Mesendoderm (in vitro differentiated cells): ENCODE data around the gene GP2.
"Not testable (repeated sequence)": the region's sequence is repeated elsewhere in the genome, so short reads cannot be mapped to it uniquely, and the experiment has no call there.

Source experiments
- DNase-seq: peaks from one replicate; pipeline ENCODE4 v3.0.0; 2013
- H2AK5ac ChIP-seq: 2 replicates; pipeline ENCODE4 v1.6.1; 2013; ENCODE audit warnings: low read length, inconsistent platforms
- H2BK120ac ChIP-seq: 2 replicates; pipeline ENCODE4 v1.6.1; 2013; ENCODE audit warnings: low read depth, mild to moderate bottlenecking, low read length, moderate library complexity, mixed read lengths
- H2BK15ac ChIP-seq: replicated peaks from 2 replicates; pipeline ENCODE4 v1.6.1; 2013; ENCODE audit warnings: low read depth, mild to moderate bottlenecking, moderate library complexity
- H2BK5ac ChIP-seq: 2 replicates; pipeline ENCODE4 v1.6.1; 2013; ENCODE audit warnings: low read length, inconsistent platforms
- H3K18ac ChIP-seq: 2 replicates; pipeline ENCODE4 v1.6.1; 2013; ENCODE audit warnings: mild to moderate bottlenecking, low read length, mixed read lengths
- H3K23ac ChIP-seq: one replicate; pipeline ENCODE4 v1.6.1; 2013; ENCODE audit warnings: low read length
- H3K27ac ChIP-seq: 2 replicates; pipeline ENCODE4 v1.5.1; 2013; ENCODE audit warnings: low read depth, mild to moderate bottlenecking, inconsistent platforms, low read length, moderate library complexity
- H3K27me3 ChIP-seq: 2 replicates; pipeline ENCODE4 v1.6.1; 2013; ENCODE audit warnings: low read length, control low read depth, mild to moderate bottlenecking, inconsistent platforms; ENCODE audit not compliant: insufficient read depth, poor library complexity
- H3K36me3 ChIP-seq: 2 replicates; pipeline ENCODE4 v1.6.1; 2013; ENCODE audit warnings: low read length, inconsistent platforms; ENCODE audit not compliant: control insufficient read depth, insufficient read depth
- H3K4ac ChIP-seq: one replicate; pipeline ENCODE4 v1.6.1; 2013; ENCODE audit warnings: low read depth, mild to moderate bottlenecking, low read length, moderate library complexity
- H3K4me1 ChIP-seq: 2 replicates; pipeline ENCODE4 v1.6.1; 2013; ENCODE audit warnings: low read depth, low read length, inconsistent platforms; ENCODE audit not compliant: control insufficient read depth
- H3K4me2 ChIP-seq: 2 replicates; pipeline ENCODE4 v1.6.1; 2013; ENCODE audit warnings: low read length
- H3K4me3 ChIP-seq: 2 replicates; pipeline ENCODE4 v1.5.1; 2013; ENCODE audit warnings: mild to moderate bottlenecking, low read length
- H3K56ac ChIP-seq: one replicate; pipeline ENCODE4 v1.6.1; 2013; ENCODE audit warnings: low read length
- H3K79me1 ChIP-seq: 2 replicates; pipeline ENCODE4 v1.6.1; 2013; ENCODE audit warnings: low read length, inconsistent platforms
- H3K79me2 ChIP-seq: 2 replicates; pipeline ENCODE4 v1.6.1; 2013; ENCODE audit warnings: mild to moderate bottlenecking, low read length; ENCODE audit not compliant: control insufficient read depth, insufficient read depth
- H3K9ac ChIP-seq: 2 replicates; pipeline ENCODE4 v1.6.1; 2013; ENCODE audit warnings: low read length, inconsistent platforms
- H4K5ac ChIP-seq: one replicate; pipeline ENCODE4 v1.6.1; 2013; ENCODE audit warnings: low read length
- H4K8ac ChIP-seq: one replicate; pipeline ENCODE4 v1.6.1; 2013; ENCODE audit warnings: low read depth, mild to moderate bottlenecking, control low read depth, low read length, moderate library complexity
- WGBS: extraction: QIAGEN DNeasy Blood & Tissue Kit; methylation state at CpG from one replicate; pipeline ENCODE4 v1.1.7; 2013; ENCODE audit warnings: low lambda C conversion rate, missing lambda C conversion rate; ENCODE audit not compliant: insufficient coverage; ENCODE audit errors: extremely low coverage; 5-methylcytosine and 5-hydroxymethylcytosine counted together

The GP2 gene

DNA sequence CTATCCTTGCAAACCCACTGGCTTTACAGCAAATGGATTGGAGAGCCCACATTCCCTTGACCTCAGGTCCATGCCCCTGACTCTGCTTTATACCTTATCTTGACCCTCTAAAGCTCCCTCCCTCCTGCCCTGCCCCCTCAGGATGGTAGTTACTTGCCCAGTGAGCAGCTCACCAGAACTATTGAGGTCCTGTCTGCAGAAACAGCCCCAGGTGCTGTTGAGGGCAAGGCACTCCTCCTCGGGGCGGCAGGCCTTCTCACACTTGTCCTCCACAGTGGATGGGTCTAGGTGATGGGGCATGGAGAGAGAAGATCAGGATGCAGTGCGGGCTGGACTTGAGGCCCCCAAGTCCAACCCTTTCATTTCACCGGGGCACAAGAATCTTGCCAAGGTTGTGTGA is 4.6 kb downstream of the GP2 start:
- Histone ChIP-seq H3K79me2 (no peaks in the 10 kb centered on the region), H3K4me1 (no peaks in the 10 kb centered on the region), H4K8ac (no peak overlapping the region), H3K4ac (no peak overlapping the region), H3K27ac (no peak overlapping the region), H3K4me3 (no peak overlapping the region), H2BK15ac (no peak overlapping the region), H3K23ac (no peak overlapping the region), H3K79me1 (no peaks in the 10 kb centered on the region), H2BK5ac (no peak overlapping the region), H3K4me2 (no peak overlapping the region), H2AK5ac (no peak overlapping the region), H2BK120ac (no peak overlapping the region), H3K18ac (no peak overlapping the region), H3K9ac (no peak overlapping the region), H3K36me3 (no peaks in the 10 kb centered on the region), H4K5ac (no peak overlapping the region), H3K56ac (no peak overlapping the region), H3K27me3 (no peaks in the 10 kb centered on the region)
- no peak for DNase-seq
- WGBS = no CpG with 5 or more reads among the region's 4 CpGs

DNA sequence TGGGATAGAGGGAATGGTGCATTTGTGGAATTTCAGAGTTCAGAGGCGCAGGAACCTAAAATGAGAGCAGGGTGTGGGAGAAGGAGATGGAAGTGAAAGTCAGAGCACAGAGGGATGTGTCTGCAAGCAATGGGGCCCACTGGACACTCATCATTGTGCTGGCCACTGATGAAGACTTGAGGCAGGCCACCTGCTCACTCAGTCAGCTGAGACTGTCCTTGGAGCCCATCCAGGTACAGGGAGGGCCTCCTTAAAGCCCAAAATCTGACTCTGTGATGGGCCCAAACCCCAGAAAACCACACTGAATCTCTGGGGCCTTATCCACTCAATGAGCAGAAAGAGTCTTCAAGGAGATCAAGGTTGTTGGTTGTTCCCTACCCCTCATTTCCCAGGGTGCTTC is 5.6 kb downstream of the GP2 start:
- Histone ChIP-seq H2AK5ac (no peak overlapping the region), H3K4me2 (no peak overlapping the region)
- WGBS = no CpG with 5 or more reads among the region's 1 CpG

DNA sequence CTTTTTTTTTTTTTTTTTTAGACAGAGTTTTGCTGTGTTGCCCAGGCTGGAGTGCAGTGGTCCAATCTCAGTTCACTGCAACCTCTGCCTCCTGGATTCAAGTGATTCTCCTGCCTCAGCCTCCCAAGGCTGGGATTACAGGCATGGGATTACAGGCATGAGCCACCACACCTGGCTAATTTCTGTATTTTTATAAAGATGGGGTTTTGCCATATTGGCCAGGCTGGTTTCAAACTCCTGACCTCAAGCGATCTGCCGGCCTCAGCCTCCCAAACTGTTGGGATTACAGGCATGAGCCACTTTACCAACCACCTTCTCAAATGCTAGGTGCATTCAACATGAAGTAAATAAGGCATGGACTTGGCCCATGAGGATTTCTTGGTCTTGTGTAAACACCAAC is 6.3 kb downstream of the GP2 start:
- H3K9ac ChIP-seq, H2AK5ac ChIP-seq, H2BK120ac ChIP-seq, H3K36me3 ChIP-seq, H3K4me3 ChIP-seq, H3K79me2 ChIP-seq, H3K18ac ChIP-seq, H3K27me3 ChIP-seq, H4K8ac ChIP-seq, H4K5ac ChIP-seq, H3K23ac ChIP-seq, H2BK5ac ChIP-seq, DNase-seq, H3K4me2 ChIP-seq, H3K79me1 ChIP-seq, H3K56ac ChIP-seq, H2BK15ac ChIP-seq, H3K4ac ChIP-seq, H3K4me1 ChIP-seq, H3K27ac ChIP-seq: not testable (repeated sequence)
- WGBS = no CpG with 5 or more reads among the region's 2 CpGs

More for the DNA sequence above, 5.6 kb downstream of the GP2 start:
- Histone ChIP-seq H3K4ac (no peak overlapping the region), H3K79me1 (no peaks in the 10 kb centered on the region), H3K18ac (no peak overlapping the region), H3K23ac (no peak overlapping the region), H4K5ac (no peak overlapping the region), H2BK120ac (no peak overlapping the region), H3K4me3 (no peak overlapping the region), H3K79me2 (no peaks in the 10 kb centered on the region), H3K56ac (no peak overlapping the region), H3K27ac (no peak overlapping the region), H3K9ac (no peak overlapping the region), H2BK5ac (no peak overlapping the region), H3K27me3 (no peaks in the 10 kb centered on the region), H4K8ac (no peak overlapping the region), H3K36me3 (no peaks in the 10 kb centered on the region), H3K4me1 (no peaks in the 10 kb centered on the region), H2BK15ac (no peak overlapping the region)
- DNase-seq = no peak

DNA sequence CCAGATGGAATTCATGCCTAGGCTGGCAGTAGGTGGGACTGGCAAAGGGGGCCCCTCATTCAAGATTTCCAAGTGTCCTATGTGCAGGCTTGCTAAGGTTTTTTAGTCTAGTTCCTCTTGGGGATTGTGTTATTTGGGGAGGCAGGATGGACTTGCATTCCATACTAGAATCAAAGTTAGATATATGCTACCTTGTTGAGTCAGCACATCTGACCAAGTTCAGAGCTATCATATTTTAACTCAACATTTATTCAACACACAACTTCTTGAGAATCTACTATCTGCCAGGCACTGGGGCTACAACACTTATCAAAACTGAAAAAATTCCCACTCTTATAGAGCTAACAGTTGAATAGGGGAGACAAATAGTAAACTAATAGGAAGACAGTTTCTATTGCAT is 6.7 kb downstream of the GP2 start:
- no peaks in the 10 kb centered on the region for H3K4me1 ChIP-seq
- no peaks in the 10 kb centered on the region for H3K27me3 ChIP-seq
- no peak overlapping the region for H3K4me2 ChIP-seq
- H3K79me1 ChIP-seq = no peaks in the 10 kb centered on the region
- H3K36me3 ChIP-seq = no peaks in the 10 kb centered on the region
- H3K27ac ChIP-seq = no peak overlapping the region
- no peak overlapping the region for H3K4me3 ChIP-seq
- H3K9ac ChIP-seq = no peak overlapping the region
- no peak overlapping the region for H4K8ac ChIP-seq
- H2BK15ac ChIP-seq = no peak overlapping the region
- H2AK5ac ChIP-seq = no peak overlapping the region
- no peak overlapping the region for H3K4ac ChIP-seq
- H3K18ac ChIP-seq = no peak overlapping the region
- H4K5ac ChIP-seq = no peak overlapping the region
- no peak overlapping the region for H3K23ac ChIP-seq
- DNase-seq = no peak
- no peaks in the 10 kb centered on the region for H3K79me2 ChIP-seq
- H2BK120ac ChIP-seq = no peak overlapping the region
- no peak overlapping the region for H2BK5ac ChIP-seq
- H3K56ac ChIP-seq = no peak overlapping the region

DNA sequence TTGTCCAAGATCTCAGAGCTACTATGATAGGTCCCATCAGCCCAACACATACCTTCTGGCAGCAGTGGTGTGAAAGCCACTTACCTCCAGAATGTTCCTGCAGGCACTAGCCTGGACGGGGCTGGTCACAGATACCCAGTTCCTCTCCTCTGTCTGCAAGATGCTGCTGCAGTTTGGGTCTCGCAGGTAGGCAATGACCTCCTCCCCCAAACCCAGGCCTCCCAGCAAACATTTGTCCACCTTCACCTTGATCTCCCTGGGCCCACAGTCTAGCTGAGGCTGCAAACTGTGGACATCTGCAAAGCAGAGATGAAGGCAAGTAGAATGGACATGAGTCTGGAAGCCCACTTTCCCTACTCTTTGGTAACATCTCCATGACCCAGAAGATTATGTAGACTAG is 7.1 kb downstream of the GP2 start:
- H3K4me1 ChIP-seq = no peaks in the 10 kb centered on the region
- no peak overlapping the region for H2BK120ac ChIP-seq
- H3K79me1 ChIP-seq = no peaks in the 10 kb centered on the region
- no peak overlapping the region for H3K4me2 ChIP-seq
- no peak overlapping the region for H3K9ac ChIP-seq
- H3K27ac ChIP-seq = no peak overlapping the region
- no CpG with 5 or more reads among the region's 2 CpGs for WGBS
- H3K4me3 ChIP-seq = no peak overlapping the region
- no peak overlapping the region for H3K56ac ChIP-seq
- H3K4ac ChIP-seq = no peak overlapping the region
- H2BK5ac ChIP-seq = no peak overlapping the region
- H2AK5ac ChIP-seq = no peak overlapping the region
- no peak overlapping the region for H4K5ac ChIP-seq
- no peak overlapping the region for H3K18ac ChIP-seq
- no peak overlapping the region for H4K8ac ChIP-seq
- H3K23ac ChIP-seq = no peak overlapping the region
- H3K36me3 ChIP-seq = no peaks in the 10 kb centered on the region
- no peaks in the 10 kb centered on the region for H3K27me3 ChIP-seq
- DNase-seq = no peak
- no peak overlapping the region for H2BK15ac ChIP-seq
- no peaks in the 10 kb centered on the region for H3K79me2 ChIP-seq

DNA sequence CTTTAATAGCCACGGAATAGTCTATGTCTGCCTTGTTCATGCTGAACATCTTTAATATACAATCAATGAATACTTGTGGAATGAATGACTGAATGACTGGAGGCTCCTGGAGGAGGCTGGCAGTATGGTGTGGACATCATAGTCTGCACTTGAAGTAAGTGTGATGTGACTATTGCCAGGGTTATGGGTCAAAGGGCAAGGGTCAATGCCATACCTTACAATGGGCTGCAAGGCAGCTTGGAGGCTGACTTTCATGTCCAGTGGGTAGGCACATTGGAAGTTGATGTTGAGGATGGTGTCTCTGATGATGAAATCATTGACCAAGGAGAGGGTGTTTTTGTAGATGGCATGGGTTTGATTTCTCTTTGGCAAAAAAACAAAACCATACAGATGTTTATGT is 7.9 kb downstream of the GP2 start:
- no peak overlapping the region for H2BK5ac ChIP-seq
- no peaks in the 10 kb centered on the region for H3K27me3 ChIP-seq
- no CpG with 5 or more reads among the region's 1 CpG for WGBS
- no peak overlapping the region for H3K27ac ChIP-seq
- no peaks in the 10 kb centered on the region for H3K79me2 ChIP-seq
- H3K23ac ChIP-seq = no peak overlapping the region
- no peak overlapping the region for H3K4me2 ChIP-seq
- no peak overlapping the region for H3K4ac ChIP-seq
- H3K18ac ChIP-seq = no peak overlapping the region
- no peak overlapping the region for H3K4me3 ChIP-seq
- H3K4me1 ChIP-seq = no peaks in the 10 kb centered on the region
- H2BK120ac ChIP-seq = no peak overlapping the region
- no peak overlapping the region for H3K9ac ChIP-seq
- H4K8ac ChIP-seq = no peak overlapping the region
- no peaks in the 10 kb centered on the region for H3K36me3 ChIP-seq
- no peaks in the 10 kb centered on the region for H3K79me1 ChIP-seq
- no peak overlapping the region for H3K56ac ChIP-seq
- no peak overlapping the region for H2BK15ac ChIP-seq
- no peak overlapping the region for H4K5ac ChIP-seq
- no peak overlapping the region for H2AK5ac ChIP-seq
- DNase-seq = no peak
